Activated B cell treated with CpG ODN at 0.5 μM for 24 hours (primary cell): Measurements from ENCODE around the gene MYH6. TPM values are rescaled to one million over a fixed set of nuclear protein-coding genes. Genes with fewer than 3 reads are reported as not detected.

Source experiments
- ATAC-seq: fragments of 200-7000 bp; cut with Tn5 transposase; one replicate; pipeline ENCODE4 v1.10.0; 2021; ENCODE audit warnings: low read depth, mild to moderate bottlenecking, moderate library complexity
- CTCF ChIA-PET: fragments of 350-600 bp; sonication (Branson Sonifier 250); formaldehyde crosslinking; loops from one replicate; lab custom pipeline; 2021; ENCODE audit warnings: antibody characterized with exemption; lab: Charles Lee
- POLR2A ChIA-PET: fragments of 350-600 bp; sonication (Branson Sonifier 250); formaldehyde crosslinking; loops from one replicate; lab custom pipeline; 2021; ENCODE audit warnings: antibody characterized with exemption; lab: Charles Lee
- DNase-seq: peaks from one replicate; pipeline ENCODE4 v3.0.0; 2022
- H3K27ac Mint-ChIP-seq: one replicate; pipeline ENCODE4 v1.8.0; 2020; ENCODE audit warnings: mixed read lengths
- H3K27me3 Mint-ChIP-seq: one replicate; pipeline ENCODE4 v1.8.0; 2021; ENCODE audit warnings: mixed read lengths
- H3K36me3 Mint-ChIP-seq: one replicate; pipeline ENCODE4 v1.8.0; 2021; ENCODE audit warnings: low read depth, mixed read lengths
- H3K4me1 Mint-ChIP-seq: one replicate; pipeline ENCODE4 v1.8.0; 2021; ENCODE audit warnings: mixed read lengths
- H3K4me3 Mint-ChIP-seq: one replicate; pipeline ENCODE4 v1.8.0; 2020; ENCODE audit warnings: mild to moderate bottlenecking, mixed read lengths
- H3K9me3 Mint-ChIP-seq: one replicate; pipeline ENCODE4 v1.8.0; 2020; ENCODE audit warnings: mixed read lengths
- intact Hi-C: fragments of 100-400 bp; cut with micrococcal nuclease; formaldehyde crosslinking; loops from one replicate; pipeline ENCODE4 v1.15.1; 2024
- total RNA-seq: library from RNA; stranded (reverse); gene quantifications from 2 replicates; pipeline ENCODE4 v1.2.3, GENCODE V29; 2022
- TF ChIP-seq, protein P1 (sequence below): fragments of 200-600 bp; IDR thresholded peaks from one replicate; pipeline ENCODE4 v1.8.0; 2022; ENCODE audit warnings: antibody characterized with exemption, mild to moderate bottlenecking

The MYH6 gene
- total RNA-seq, 1 donor from 2014 or later = not detected

DNA sequence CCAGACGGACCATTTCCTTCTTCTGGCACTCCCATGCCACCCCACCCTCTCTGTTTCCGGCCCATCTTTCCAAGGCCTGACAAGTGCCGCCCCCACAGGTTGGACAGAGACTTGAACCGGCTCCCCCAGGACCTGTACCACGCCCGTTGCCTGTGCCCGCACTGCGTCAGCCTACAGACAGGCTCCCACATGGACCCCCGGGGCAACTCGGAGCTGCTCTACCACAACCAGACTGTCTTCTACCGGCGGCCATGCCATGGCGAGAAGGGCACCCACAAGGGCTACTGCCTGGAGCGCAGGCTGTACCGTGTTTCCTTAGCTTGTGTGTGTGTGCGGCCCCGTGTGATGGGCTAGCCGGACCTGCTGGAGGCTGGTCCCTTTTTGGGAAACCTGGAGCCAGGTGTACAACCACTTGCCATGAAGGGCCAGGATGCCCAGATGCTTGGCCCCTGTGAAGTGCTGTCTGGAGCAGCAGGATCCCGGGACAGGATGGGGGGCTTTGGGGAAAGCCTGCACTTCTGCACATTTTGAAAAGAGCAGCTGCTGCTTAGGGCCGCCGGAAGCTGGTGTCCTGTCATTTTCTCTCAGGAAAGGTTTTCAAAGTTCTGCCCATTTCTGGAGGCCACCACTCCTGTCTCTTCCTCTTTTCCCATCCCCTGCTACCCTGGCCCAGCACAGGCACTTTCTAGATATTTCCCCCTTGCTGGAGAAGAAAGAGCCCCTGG lies 32.4 kb downstream of the MYH6 start:
- Mint-ChIP-seq H3K9me3 (no peaks in the 10 kb centered on the region), H3K4me1 (no peaks in the 10 kb centered on the region), H3K27me3 (peaks cover 5% of the 10 kb centered on the region), H3K36me3 (no peaks in the 10 kb centered on the region), H3K27ac (no peak overlapping the region), H3K4me3 (no peak overlapping the region)
- ATAC-seq (no peak), DNase-seq (no peak)
- intact Hi-C loops = no loop called here
- TF ChIP-seq, protein P1, sequence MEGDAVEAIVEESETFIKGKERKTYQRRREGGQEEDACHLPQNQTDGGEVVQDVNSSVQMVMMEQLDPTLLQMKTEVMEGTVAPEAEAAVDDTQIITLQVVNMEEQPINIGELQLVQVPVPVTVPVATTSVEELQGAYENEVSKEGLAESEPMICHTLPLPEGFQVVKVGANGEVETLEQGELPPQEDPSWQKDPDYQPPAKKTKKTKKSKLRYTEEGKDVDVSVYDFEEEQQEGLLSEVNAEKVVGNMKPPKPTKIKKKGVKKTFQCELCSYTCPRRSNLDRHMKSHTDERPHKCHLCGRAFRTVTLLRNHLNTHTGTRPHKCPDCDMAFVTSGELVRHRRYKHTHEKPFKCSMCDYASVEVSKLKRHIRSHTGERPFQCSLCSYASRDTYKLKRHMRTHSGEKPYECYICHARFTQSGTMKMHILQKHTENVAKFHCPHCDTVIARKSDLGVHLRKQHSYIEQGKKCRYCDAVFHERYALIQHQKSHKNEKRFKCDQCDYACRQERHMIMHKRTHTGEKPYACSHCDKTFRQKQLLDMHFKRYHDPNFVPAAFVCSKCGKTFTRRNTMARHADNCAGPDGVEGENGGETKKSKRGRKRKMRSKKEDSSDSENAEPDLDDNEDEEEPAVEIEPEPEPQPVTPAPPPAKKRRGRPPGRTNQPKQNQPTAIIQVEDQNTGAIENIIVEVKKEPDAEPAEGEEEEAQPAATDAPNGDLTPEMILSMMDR = no peak
- POLR2A ChIA-PET = no interaction called here
- CTCF ChIA-PET = no interaction called here

DNA sequence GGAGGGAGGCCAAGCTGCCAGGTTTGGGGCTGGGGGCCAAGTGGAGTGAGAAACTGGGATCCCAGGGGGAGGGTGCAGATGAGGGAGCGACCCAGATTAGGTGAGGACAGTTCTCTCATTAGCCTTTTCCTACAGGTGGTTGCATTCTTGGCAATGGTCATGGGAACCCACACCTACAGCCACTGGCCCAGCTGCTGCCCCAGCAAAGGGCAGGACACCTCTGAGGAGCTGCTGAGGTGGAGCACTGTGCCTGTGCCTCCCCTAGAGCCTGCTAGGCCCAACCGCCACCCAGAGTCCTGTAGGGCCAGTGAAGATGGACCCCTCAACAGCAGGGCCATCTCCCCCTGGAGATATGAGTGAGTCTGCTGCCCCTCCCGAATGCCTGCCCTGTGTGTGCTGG lies 35.0 kb downstream of the MYH6 start:
- DNase-seq = no peak
- H3K4me3 Mint-ChIP-seq = no peak overlapping the region
- no peak for ATAC-seq
- H3K27ac Mint-ChIP-seq = no peak overlapping the region
- intact Hi-C loops = no loop called here
- no peaks in the 10 kb centered on the region for H3K9me3 Mint-ChIP-seq
- ChIA-PET POLR2A (no interaction called here), CTCF (no interaction called here)
- H3K36me3 Mint-ChIP-seq = no peaks in the 10 kb centered on the region
- no peaks in the 10 kb centered on the region for H3K4me1 Mint-ChIP-seq
- TF ChIP-seq, protein P1 = no peak
- H3K27me3 Mint-ChIP-seq = peaks cover 11% of the 10 kb centered on the region

DNA sequence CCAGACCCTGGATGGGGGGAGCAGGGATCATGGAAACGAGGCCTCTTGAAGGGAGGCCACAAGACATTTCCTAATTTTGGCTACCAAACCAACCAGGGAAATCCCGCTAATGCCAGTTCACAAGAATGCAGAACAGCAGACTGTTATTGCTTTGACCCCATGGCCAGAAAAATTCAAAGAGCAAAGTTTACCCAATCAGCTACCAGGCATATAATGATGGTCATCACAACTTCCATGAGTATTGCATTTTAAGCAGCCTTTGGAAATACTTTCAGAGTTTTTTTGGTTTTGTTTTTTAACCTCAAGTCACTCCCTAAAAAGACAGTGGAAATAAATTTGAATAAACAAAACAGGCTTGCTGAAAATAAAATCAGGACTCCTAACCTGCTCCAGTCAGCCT lies 35.6 kb downstream of the MYH6 start, which contains the start of gene IL25:
Gene IL25 (plus strand): TSS at position 301 of the 400 bp plus-strand sequence.
- H3K4me3 Mint-ChIP-seq = no peak within 1 kb of the TSS
- peaks cover 11% of the 10 kb centered on the region for H3K27me3 Mint-ChIP-seq
- ATAC-seq (no peak), DNase-seq (no peak)
- POLR2A ChIA-PET = no interaction called here
- intact Hi-C loops = no loop called here
- TF ChIP-seq, protein P1 = no peak
- H3K36me3 Mint-ChIP-seq = no peaks in the 10 kb centered on the region
- H3K4me1 Mint-ChIP-seq = no peaks in the 10 kb centered on the region
- H3K27ac Mint-ChIP-seq = no peak within 1 kb of the TSS
- H3K9me3 Mint-ChIP-seq = no peaks in the 10 kb centered on the region
- CTCF ChIA-PET = interaction anchor here (1.2 kb wide), 1 partner anchor 252 kb away, joined by 3 read pairs; no protein-coding TSS in a partner anchor

DNA sequence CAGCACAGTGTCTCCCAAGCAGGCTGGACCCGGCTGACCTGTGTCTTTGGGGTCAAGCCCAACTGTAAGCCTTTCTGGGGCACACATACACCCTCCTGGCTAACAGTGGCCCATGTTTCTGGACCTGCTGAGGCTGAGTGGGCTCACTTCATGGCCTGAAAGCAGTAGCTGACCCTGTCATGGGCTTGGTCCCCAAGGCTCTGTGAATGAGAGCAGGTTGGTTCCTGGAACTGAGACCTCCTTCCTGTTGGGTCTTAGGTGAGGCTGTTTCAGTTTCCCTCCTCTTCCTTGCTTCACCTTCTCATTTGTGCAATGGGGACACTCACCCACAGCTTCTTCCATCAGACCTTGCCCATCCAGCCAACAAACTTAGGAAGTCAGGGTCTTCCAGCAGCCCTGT lies 36.2 kb downstream of the MYH6 start:
- Mint-ChIP-seq H3K36me3 (no peaks in the 10 kb centered on the region), H3K9me3 (no peaks in the 10 kb centered on the region), H3K4me1 (no peaks in the 10 kb centered on the region), H3K27ac (no peak overlapping the region), H3K27me3 (peaks cover 17% of the 10 kb centered on the region), H3K4me3 (no peak overlapping the region)
- POLR2A ChIA-PET = no interaction called here
- DNase-seq (no peak), ATAC-seq (no peak)
- CTCF ChIA-PET = interaction anchor here (1.2 kb wide), 1 partner anchor 251 kb away, joined by 3 read pairs; no protein-coding TSS in a partner anchor
- intact Hi-C loops = no loop called here
- TF ChIP-seq, protein P1 = no peak

DNA sequence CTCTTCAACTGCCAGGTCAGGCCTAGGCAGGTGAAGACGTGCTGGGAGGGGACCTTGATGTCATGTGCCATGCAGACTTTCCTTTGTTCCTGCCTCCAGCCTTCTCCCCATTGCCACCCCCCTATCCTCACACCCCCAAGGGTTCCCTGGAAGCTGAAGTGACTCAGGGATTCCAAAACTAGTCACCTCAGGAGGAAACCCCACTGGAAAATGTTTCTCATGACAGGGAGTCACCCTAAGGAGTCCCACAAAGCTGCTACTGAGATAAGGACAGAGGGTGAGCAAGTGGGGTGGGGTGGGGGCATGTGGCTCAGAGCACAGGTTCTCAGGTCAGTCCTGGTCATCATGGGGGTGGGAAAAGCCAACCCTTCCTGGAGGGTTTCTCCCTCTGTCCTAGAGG lies 37.9 kb downstream of the MYH6 start:
- no peak overlapping the region for H3K4me3 Mint-ChIP-seq
- POLR2A ChIA-PET = no interaction called here
- CTCF ChIA-PET = interaction anchor here (1.0 kb wide), 1 partner anchor 10 kb away, joined by 4 read pairs; no protein-coding TSS in a partner anchor
- peaks cover 22% of the 10 kb centered on the region for H3K27me3 Mint-ChIP-seq
- ATAC-seq (no peak), DNase-seq (no peak)
- no peaks in the 10 kb centered on the region for H3K9me3 Mint-ChIP-seq
- TF ChIP-seq, protein P1 = no peak
- H3K27ac Mint-ChIP-seq = no peak overlapping the region
- no peaks in the 10 kb centered on the region for H3K36me3 Mint-ChIP-seq
- no peaks in the 10 kb centered on the region for H3K4me1 Mint-ChIP-seq
- intact Hi-C loops = no loop called here
